Panc1 (cell line): ENCODE data around the gene DLG2. TPM values are rescaled to one million over a fixed set of nuclear protein-coding genes. Genes with fewer than 3 reads are reported as not detected.

Experiments used
- ATAC-seq: fragments of 200-7000 bp; cut with Tn5 transposase; 2 replicates; pipeline ENCODE4 v1.9.1; 2020; ENCODE audit warnings: mild to moderate bottlenecking, moderate library complexity
- BruUV-seq: library from RNA; stranded (reverse); fragments of 400-500 nt; replicated peaks from 2 replicates; lab custom pipeline; 2021; lab: Mats Ljungman, UMichigan
- CTCF ChIA-PET: fragments of 300-600 bp; sonication (Branson Sonifier 250); formaldehyde crosslinking; loops from one replicate; lab custom pipeline; 2022; ENCODE audit warnings: antibody characterized with exemption; lab: Charles Lee
- POLR2A ChIA-PET: fragments of 300-600 bp; sonication (Branson Sonifier 250); formaldehyde crosslinking; loops from one replicate; lab custom pipeline; 2022; ENCODE audit warnings: antibody characterized with exemption; lab: Charles Lee
- DNase-seq: peaks from one replicate; pipeline ENCODE4 v3.0.0-alpha.2; 2010; ENCODE audit warnings: low read depth, low spot score
- H3K27ac ChIP-seq: 2 replicates; pipeline ENCODE4 v1.5.1; 2011; ENCODE audit warnings: mild to moderate bottlenecking, low read length, inconsistent platforms
- H3K27me3 ChIP-seq: fragments of 200-500 bp; sonication (Bioruptor generic); 2 replicates; pipeline ENCODE4 v1.6.0; 2014; ENCODE audit warnings: low read length, inconsistent platforms; ENCODE audit not compliant: control insufficient read depth, insufficient read depth
- H3K36me3 ChIP-seq: fragments of 200-500 bp; sonication (Bioruptor generic); 2 replicates; pipeline ENCODE4 v1.5.1; 2014; ENCODE audit warnings: inconsistent platforms, mild to moderate bottlenecking, low read length, moderate library complexity; ENCODE audit not compliant: control insufficient read depth, insufficient read depth
- H3K4me1 ChIP-seq: 2 replicates; pipeline ENCODE4 v1.5.1; 2011; ENCODE audit warnings: inconsistent platforms, mild to moderate bottlenecking, low read length, moderate library complexity; ENCODE audit not compliant: control insufficient read depth, insufficient read depth
- H3K4me3 ChIP-seq, 2 experiments: 2 replicates each; pipeline ENCODE4 v1.5.1; 2011 to 2012; ENCODE audit warnings: low read depth in 2 of 2, low read length in 2 of 2, mild to moderate bottlenecking in 2 of 2, inconsistent platforms in 1 of 2, moderate library complexity in 1 of 2
- H3K9me3 ChIP-seq: fragments of 200-500 bp; sonication (Bioruptor generic); 2 replicates; pipeline ENCODE4 v1.5.1; 2014; ENCODE audit warnings: low read depth, mild to moderate bottlenecking, inconsistent platforms, low read length, moderate library complexity; ENCODE audit not compliant: control insufficient read depth, insufficient read depth
- CTCF ChIP-seq: fragments of 450-650 bp; IDR thresholded peaks from 2 replicates; pipeline ENCODE4 v1.5.1; 2017; ENCODE audit warnings: mild to moderate bottlenecking
- POLR2AphosphoS5 ChIP-seq: IDR thresholded peaks from 2 replicates; pipeline ENCODE4 v1.6.1; 2012; ENCODE audit warnings: mild to moderate bottlenecking, low read depth, low read length, moderate library complexity
- REST ChIP-seq, 2 experiments: IDR thresholded peaks; 2 replicates each; pipeline ENCODE4 v1.6.1; 2011 to 2012; ENCODE audit warnings: low read depth in 2 of 2, control low read depth in 1 of 2, low read length in 1 of 2, mild to moderate bottlenecking in 1 of 2, moderate library complexity in 1 of 2; ENCODE audit not compliant: insufficient read depth in 1 of 2
- SIN3A ChIP-seq: IDR thresholded peaks from 2 replicates; pipeline ENCODE4 v1.6.1; 2012; ENCODE audit warnings: low read depth, mild to moderate bottlenecking, low read length, moderate library complexity, borderline replicate concordance; ENCODE audit not compliant: insufficient read depth
- TCF7L2 ChIP-seq: IDR thresholded peaks from 2 replicates; pipeline ENCODE4 v1.6.1; 2011; ENCODE audit warnings: mild to moderate bottlenecking, low read depth, low read length, inconsistent platforms
- in situ Hi-C: cut with HindIII; loops from 2 replicates; pipeline ENCODE4 v1.10.0; 2016; ENCODE audit warnings: low sequenced_read_pairs, low pct_unique_long_range_greater_than_20kb
- intact Hi-C: fragments of 100-400 bp; cut with micrococcal nuclease; formaldehyde crosslinking; loops from one replicate; pipeline ENCODE4 v1.10.0; 2022; ENCODE audit not compliant: unreplicated experiment
- total RNA-seq: library from RNA; stranded (reverse); gene quantifications from one replicate; pipeline ENCODE4 v1.2.1, GENCODE V29; 2021; ENCODE audit not compliant: unreplicated experiment

The DLG2 gene
- total RNA-seq, 1 experiment from 2014 or later: 4.2 TPM

DNA sequence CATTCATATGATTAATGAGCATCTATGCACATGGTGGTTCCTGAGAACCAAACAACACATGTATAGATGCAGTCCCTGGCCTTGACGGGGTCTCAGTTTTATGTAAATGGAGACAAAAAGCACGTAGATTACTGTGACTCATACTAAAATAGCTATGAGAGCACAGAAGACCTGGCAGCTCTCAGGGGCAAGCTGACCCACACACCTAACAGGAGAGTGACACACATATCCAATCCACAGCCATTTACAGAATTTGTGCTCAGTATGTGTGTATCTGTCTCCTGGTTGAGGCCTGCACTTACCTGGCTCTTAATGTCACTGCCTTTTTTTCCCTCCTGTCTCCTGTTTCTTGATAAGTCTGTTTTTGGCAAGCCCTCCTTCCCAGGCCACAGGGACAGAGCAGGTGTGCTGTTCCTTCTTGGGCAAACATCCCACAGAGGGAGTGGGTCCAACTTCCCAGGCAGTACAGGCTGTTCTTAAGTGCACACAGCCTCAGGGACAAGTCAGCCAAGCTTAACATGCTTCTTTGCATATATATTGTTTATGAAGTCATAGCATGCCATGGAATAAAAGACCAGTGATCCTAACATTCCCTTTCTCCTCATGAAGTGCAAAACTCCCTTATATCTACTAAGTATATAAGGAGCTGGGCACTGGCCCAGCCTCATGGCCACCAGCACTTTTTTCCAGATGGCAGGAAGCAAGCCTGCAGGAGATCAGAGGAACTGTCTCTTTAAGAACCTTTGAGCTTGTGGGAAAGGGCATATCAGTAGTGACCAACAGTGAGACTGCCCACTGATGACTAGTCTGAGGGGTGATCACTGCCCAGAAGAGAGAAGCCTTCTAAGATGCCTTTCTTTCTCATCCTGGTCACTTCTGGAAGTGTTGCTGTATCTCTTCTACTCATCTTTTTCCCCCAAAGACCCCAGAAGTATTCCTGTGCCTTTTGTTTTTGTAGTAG is 2216.3 kb downstream of the DLG2 start:
- ATAC-seq (no peak), DNase-seq (no peak)
- TF ChIP-seq POLR2AphosphoS5 (no peak), CTCF (no peak), SIN3A (no peak), REST (IDR thresholded peaks at IDR 0.05; ENCODE audit: insufficient read depth in 1 of 2, low read depth in 2 of 2, low read length in 1 of 2) (no peak), TCF7L2 (no peak)
- ChIA-PET CTCF (no interaction called here), POLR2A (no interaction called here)
- Histone ChIP-seq H3K27me3 (no peaks in the 10 kb centered on the region), H3K4me1 (no peaks in the 10 kb centered on the region), H3K27ac (no peak overlapping the region), H3K36me3 (no peaks in the 10 kb centered on the region), H3K4me3 (no peak overlapping the region), H3K9me3 (no peaks in the 10 kb centered on the region)
- BruUV-seq: no TSS peak
- in situ Hi-C loops (no loop called here), intact Hi-C loops (loop anchor here (10.0 kb wide), 1 partner anchor 56 kb away; no protein-coding TSS in a partner anchor)

DNA sequence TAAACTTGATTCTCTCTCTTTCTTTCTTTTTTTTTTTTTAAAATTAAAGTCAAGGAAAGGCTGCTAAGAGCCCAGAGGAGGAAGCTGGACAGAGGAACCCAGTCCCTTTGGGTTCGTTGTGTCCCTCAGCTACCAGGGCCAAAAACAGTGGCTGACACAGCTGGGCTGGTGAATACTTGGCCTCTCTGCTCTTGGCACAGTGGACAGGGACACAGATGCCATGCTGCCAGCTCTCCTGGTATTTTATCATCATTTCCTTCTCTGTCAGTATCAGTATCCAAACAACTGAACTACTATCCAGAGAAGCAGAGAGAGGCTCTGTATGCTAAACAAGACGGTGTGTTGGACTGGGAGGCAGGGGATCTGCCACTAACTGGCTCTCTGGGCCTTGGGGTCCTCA is 2217.3 kb downstream of the DLG2 start:
- TF ChIP-seq REST (IDR thresholded peaks at IDR 0.05; ENCODE audit: insufficient read depth in 1 of 2, low read depth in 2 of 2, low read length in 1 of 2): no peak
- no peak for TF ChIP-seq TCF7L2
- TF ChIP-seq SIN3A: no peak
- no peak for TF ChIP-seq CTCF
- no peak for TF ChIP-seq POLR2AphosphoS5
- H3K27me3 ChIP-seq: no peaks in the 10 kb centered on the region
- no peaks in the 10 kb centered on the region for H3K4me1 ChIP-seq
- DNase-seq: no peak
- H3K27ac ChIP-seq: no peak overlapping the region
- ATAC-seq: no peak
- POLR2A ChIA-PET: no interaction called here
- in situ Hi-C loops: no loop called here
- no peaks in the 10 kb centered on the region for H3K9me3 ChIP-seq
- no peaks in the 10 kb centered on the region for H3K36me3 ChIP-seq
- CTCF ChIA-PET: no interaction called here
- no peak overlapping the region for H3K4me3 ChIP-seq
- BruUV-seq: no TSS peak
- intact Hi-C loops: loop anchor here (10.0 kb wide), 1 partner anchor 55 kb away; no protein-coding TSS in a partner anchor
